Spleen (tissue), 11 donors: ENCODE measurements around the gene MUS81. TPM values are rescaled to one million over a fixed set of nuclear protein-coding genes. Genes with fewer than 3 reads are reported as not detected.

Experiments used
- DNase-seq: peaks from one replicate; pipeline ENCODE4 v3.0.0-alpha.2; 2020
- H3K27ac ChIP-seq, 8 donors: fragments of 200-600 bp; sonication (generic) in 7 of 8; 1 replicate in 4 of 8; 2 replicates in 4 of 8; pipeline versions ENCODE4 v1.5.0 to v1.8.0; 2016 to 2021; ENCODE audit warnings: inconsistent platforms in 4 of 8, mild to moderate bottlenecking in 4 of 8, moderate library complexity in 1 of 8
- H3K27me3 ChIP-seq, 7 donors: fragments of 200-600 bp; sonication (generic) in 6 of 7; replicated peaks in 1 of 7; 1 replicate in 4 of 7; 2 replicates in 3 of 7; pipeline versions ENCODE4 v1.5.0 to v1.8.0; 2016 to 2021; ENCODE audit warnings: inconsistent platforms in 3 of 7, mild to moderate bottlenecking in 1 of 7
- H3K36me3 ChIP-seq, 6 donors: fragments of 200-600 bp; sonication (generic) in 5 of 6; 1 replicate in 4 of 6; 2 replicates in 2 of 6; pipeline versions ENCODE4 v1.5.0 to v1.8.0; 2016 to 2021; ENCODE audit warnings: inconsistent platforms in 2 of 6
- H3K4me1 ChIP-seq, 6 donors: fragments of 200-600 bp; sonication (generic) in 5 of 6; 1 replicate in 3 of 6; 2 replicates in 3 of 6; pipeline versions ENCODE4 v1.5.0 to v1.8.0; 2016 to 2021; ENCODE audit warnings: inconsistent platforms in 3 of 6
- H3K4me3 ChIP-seq, 8 donors: fragments of 200-600 bp; sonication (generic) in 7 of 8; 1 replicate in 4 of 8; 2 replicates in 4 of 8; pipeline versions ENCODE4 v1.5.0 to v1.8.0; 2016 to 2021; ENCODE audit warnings: inconsistent platforms in 4 of 8, mild to moderate bottlenecking in 4 of 8, moderate library complexity in 2 of 8
- H3K9me3 ChIP-seq, 8 donors: fragments of 200-600 bp; sonication (generic) in 7 of 8; 1 replicate in 4 of 8; 2 replicates in 4 of 8; pipeline versions ENCODE4 v1.5.0 to v1.8.0; 2016 to 2021; ENCODE audit warnings: inconsistent platforms in 4 of 8
- CTCF ChIP-seq, 11 experiments: fragments of 200-600 bp in 7 of 11; fragments of 450-650 bp in 4 of 11; sonication (generic) in 4 of 11; IDR thresholded peaks in 8 of 11; conservative IDR thresholded peaks in 3 of 11; 1 replicate in 7 of 11; 2 replicates in 4 of 11; pipeline versions ENCODE4 v1.4.0 to v1.8.0; 2016 to 2021; ENCODE audit warnings: antibody characterized with exemption in 11 of 11, inconsistent platforms in 4 of 11, mild to moderate bottlenecking in 1 of 11
- POLR2A ChIP-seq, 3 donors: fragments of 450-650 bp; IDR thresholded peaks; one replicate each; pipeline ENCODE4 v1.5.1; 2017; ENCODE audit warnings: antibody characterized with exemption in 3 of 3, mild to moderate bottlenecking in 1 of 3
- POLR2AphosphoS5 ChIP-seq, 3 donors: sonication (generic); formaldehyde crosslinking; IDR thresholded peaks; one replicate each; pipeline ENCODE4 v1.5.1; 2017; ENCODE audit warnings: antibody characterized with exemption in 3 of 3
- whole genome bisulfite sequencing, 5 donors: extraction: QIAGEN DNeasy Blood & Tissue Kit in 3 of 5; methylation state at CpG; one replicate each; pipeline versions ENCODE4 v1.1.5 to v1.1.7; 2013 to 2018; 5-methylcytosine and 5-hydroxymethylcytosine counted together
- intact Hi-C: fragments of 100-400 bp; cut with DNase I; formaldehyde crosslinking; loops from one replicate; pipeline ENCODE4 v1.15.0; 2023; ENCODE audit warnings: low total_unique reads
- polyA plus RNA-seq, 3 donors: library from polyadenylated mRNA; stranded (reverse); fragments of 200-250 nt; gene quantifications; one replicate each; pipeline ENCODE4 v1.2.1, GENCODE V29; 2013
- total RNA-seq, 7 donors: library from RNA; depleted of rRNA in 3 of 7; stranded (reverse); fragments of >200 nt in 3 of 7; fragmentation: NEBNext Ultra II Directional in 4 of 7; extraction: Animal tissue kit (Norgen Biotek cat#: 25700) in 4 of 7; gene quantifications; one replicate each; pipeline versions ENCODE4 v1.1.0 to v1.2.1, GENCODE V29; 2016 to 2021
- donor health status: healthy with polysubstance abuse.
- donor health status: DM: no; HTN: no; CAD: no; lungs with moderate emphysema.
- donor health status: DM: no; HTN: no; CAD: no.
- donor health status: Bipolar disorder and iron deficiency.
- donor health status: healthy.
- donor health status: DM: no; HTN: no; CAD: no.
- donor health status: DM: yes; HTN: yes; CAD: no.

The MUS81 gene
- total and polyA plus RNA-seq, 10 donors = 54.8 to 93.5 (median 72.7) TPM

GRCh38 chr11:65883058-65883761 is 23.0 kb downstream of the MUS81 start:
- no peak overlapping the region for H3K4me3 ChIP-seq
- intact Hi-C loops = no loop called here
- H3K36me3 ChIP-seq = peaks cover 0 to 63% (median 38%) of the 10 kb centered on the region in 6 donors
- TF ChIP-seq CTCF (IDR thresholded peaks at IDR 0.05 in 8 of 11, conservative IDR thresholded peaks at IDR 0.05 in 3 of 11) (no peak), POLR2A (IDR thresholded peaks at IDR 0.05) (no peak), POLR2AphosphoS5 (IDR thresholded peaks at IDR 0.05) (no peak)
- peak; percentile 71 for DNase-seq
- no peaks in the 10 kb centered on the region for H3K27me3 ChIP-seq
- no peaks in the 10 kb centered on the region for H3K9me3 ChIP-seq
- no peak overlapping the region for H3K27ac ChIP-seq
- 88 to 92% (median 91%) methylated on average over 10 to 13 of the region's 13 CpGs for WGBS, 5 donors
- H3K4me1 ChIP-seq = peaks cover 15 to 84% (median 48%) of the 10 kb centered on the region in 6 donors

DNA sequence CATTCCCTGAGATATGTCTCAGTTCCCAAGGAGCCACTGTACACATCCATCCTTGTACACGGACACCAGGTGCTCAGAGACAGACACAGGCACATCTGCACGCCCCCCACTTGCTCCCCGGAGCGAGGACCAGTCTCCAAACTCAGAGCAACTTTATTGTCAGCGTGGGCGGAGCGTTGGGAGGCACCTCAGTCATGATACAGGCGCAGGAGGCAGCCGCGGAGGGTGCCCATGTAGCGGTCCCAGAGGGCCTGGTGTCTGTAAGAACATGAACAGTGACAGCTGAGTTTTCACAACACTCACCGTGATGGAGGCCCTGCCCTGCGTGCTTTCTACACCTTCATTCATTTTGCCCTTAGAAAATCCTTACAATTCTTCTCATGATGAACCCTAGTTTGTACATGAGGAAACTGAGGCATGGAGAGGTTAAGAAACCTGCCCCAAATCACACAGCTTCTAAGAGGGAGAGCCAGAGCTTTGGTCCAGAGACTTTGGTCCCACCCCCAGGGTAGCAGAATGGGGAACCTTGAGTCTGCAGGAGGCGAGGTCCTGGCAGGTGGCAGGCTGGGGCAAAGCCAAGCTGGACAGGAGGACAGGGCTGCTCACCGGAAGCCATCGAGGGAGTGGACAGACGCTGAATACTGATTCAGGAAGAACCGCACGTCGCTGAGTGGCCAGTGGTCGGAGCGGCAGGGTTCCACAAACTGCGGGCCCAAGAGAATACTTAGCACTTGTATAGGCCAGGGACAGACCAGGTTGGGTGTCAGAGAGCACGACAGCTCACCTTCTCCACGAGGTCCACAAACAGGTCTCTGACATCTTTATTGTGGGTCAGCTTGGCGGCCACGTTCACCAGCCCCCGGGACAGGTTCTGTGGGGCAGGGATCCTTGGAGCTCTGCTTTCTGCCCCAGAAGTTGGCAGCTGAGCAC is 23.8 kb downstream of the MUS81 start:
- peaks cover 15 to 85% (median 52%) of the 10 kb centered on the region in 6 donors for H3K4me1 ChIP-seq
- TF ChIP-seq POLR2AphosphoS5 (IDR thresholded peaks at IDR 0.05) (no peak), POLR2A (IDR thresholded peaks at IDR 0.05) (no peak), CTCF (IDR thresholded peaks at IDR 0.05 in 8 of 11, conservative IDR thresholded peaks at IDR 0.05 in 3 of 11) (no peak)
- no peaks in the 10 kb centered on the region for H3K9me3 ChIP-seq
- peak; percentile 79 for DNase-seq
- peak overlapping the region in 5 of 8 donors; percentile 13 to 60 (median 41) for H3K27ac ChIP-seq
- no peak overlapping the region for H3K4me3 ChIP-seq
- H3K27me3 ChIP-seq = no peaks in the 10 kb centered on the region
- WGBS, 5 donors = 77 to 90% (median 84%) methylated on average over 20 to 28 of the region's 28 CpGs
- H3K36me3 ChIP-seq = peaks cover 0 to 63% (median 38%) of the 10 kb centered on the region in 6 donors
- intact Hi-C loops = no loop called here

DNA sequence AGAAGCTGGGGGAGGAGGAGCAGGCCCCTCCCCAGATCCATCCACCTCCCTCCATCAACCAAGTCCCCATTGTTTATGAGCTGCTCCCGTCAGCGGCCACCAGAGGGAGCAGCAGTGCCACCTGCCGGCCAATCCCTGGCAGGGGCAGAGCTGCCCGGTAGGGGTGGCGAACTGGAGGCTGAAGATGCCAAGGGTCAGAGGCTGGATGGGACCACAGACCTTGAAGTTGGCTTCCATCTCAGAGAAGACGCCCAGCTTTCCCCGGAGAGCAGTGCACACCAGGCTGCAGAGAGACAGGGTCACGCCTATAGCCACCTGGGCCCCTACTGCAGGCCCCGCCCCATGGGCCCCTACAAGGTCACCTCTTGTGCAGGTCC is 24.5 kb downstream of the MUS81 start:
- H3K4me1 ChIP-seq = peaks cover 21 to 85% (median 52%) of the 10 kb centered on the region in 6 donors
- H3K9me3 ChIP-seq = no peaks in the 10 kb centered on the region
- WGBS, 5 donors = 2 to 23% (median 20%) methylated on average over 3 to 9 of the region's 9 CpGs
- peaks cover 0 to 63% (median 38%) of the 10 kb centered on the region in 6 donors for H3K36me3 ChIP-seq
- intact Hi-C loops = loop anchor here (5.0 kb wide), 1 partner anchor 103 kb away; no protein-coding TSS in a partner anchor
- peak overlapping the region in 5 of 8 donors; percentile 13 to 60 (median 41) for H3K27ac ChIP-seq
- peak; percentile 96 for DNase-seq
- H3K4me3 ChIP-seq = no peak overlapping the region
- H3K27me3 ChIP-seq = no peaks in the 10 kb centered on the region
- TF ChIP-seq POLR2A (IDR thresholded peaks at IDR 0.05) (no peak), CTCF (IDR thresholded peaks at IDR 0.05 in 8 of 11, conservative IDR thresholded peaks at IDR 0.05 in 3 of 11) (peak; percentile 98 to 100 (median 99)), POLR2AphosphoS5 (IDR thresholded peaks at IDR 0.05) (peak; percentile 85 to 88 (median 86))
